ENCODE data around the gene ATP13A4.

The ATP13A4 gene

GRCh38 chr3:193496658-193497057, 58.0 kb downstream of the ATP13A4 start:
- no peak for DNase-seq

- no peak for DNase-seq
Measured at GRCh38 chr3:193491026-193491425, 63.7 kb downstream of the ATP13A4 start.

- no peak for DNase-seq
Measured at GRCh38 chr3:193490580-193490979, 64.1 kb downstream of the ATP13A4 start.

GRCh38 chr3:193489949-193490348, 64.7 kb downstream of the ATP13A4 start:
- DNase-seq, result no peak

GRCh38 chr3:193488741-193489140, 66.0 kb downstream of the ATP13A4 start:
- DNase-seq, result no peak

GRCh38 chr3:193483988-193484539, 70.6 kb downstream of the ATP13A4 start:
- no peak for DNase-seq

GRCh38 chr3:193481436-193481835, 73.3 kb downstream of the ATP13A4 start:
- DNase-seq, result no peak

GRCh38 chr3:193474446-193474845, 80.2 kb downstream of the ATP13A4 start:
- no peak for DNase-seq

- no peak for DNase-seq
Measured at GRCh38 chr3:193470710-193471109, 84.0 kb downstream of the ATP13A4 start.

GRCh38 chr3:193465992-193466608, 88.6 kb downstream of the ATP13A4 start:
- DNase-seq, result no peak

- DNase-seq, result no peak
Measured at GRCh38 chr3:193464889-193465288, 89.8 kb downstream of the ATP13A4 start.

- no peak for DNase-seq
Measured at GRCh38 chr3:193457526-193457925, 97.2 kb downstream of the ATP13A4 start.

- DNase-seq, result no peak
Measured at GRCh38 chr3:193452338-193452737, 102.4 kb downstream of the ATP13A4 start.

GRCh38 chr3:193451902-193452301, 102.8 kb downstream of the ATP13A4 start:
- DNase-seq, result no peak

GRCh38 chr3:193446965-193447602, 107.6 kb downstream of the ATP13A4 start:
- no peak for DNase-seq

- DNase-seq, result peak in 1 of 5 donors; percentile 23
Measured at GRCh38 chr3:193439423-193439822, 115.3 kb downstream of the ATP13A4 start.

- no peak for DNase-seq
Measured at GRCh38 chr3:193418576-193419373, 135.9 kb downstream of the ATP13A4 start.

GRCh38 chr3:193416629-193417028, 138.1 kb downstream of the ATP13A4 start:
- no peak for DNase-seq

- DNase-seq, result no peak
Measured at GRCh38 chr3:193407688-193408087, 147.0 kb downstream of the ATP13A4 start.

- no peak for DNase-seq
Measured at GRCh38 chr3:193407112-193407511, 147.6 kb downstream of the ATP13A4 start.

- DNase-seq, result no peak
Measured at GRCh38 chr3:193403307-193403706, 151.4 kb downstream of the ATP13A4 start.

- DNase-seq, result no peak
Measured at GRCh38 chr3:193400304-193400703, 154.4 kb downstream of the ATP13A4 start.

GRCh38 chr3:193396451-193397244, 158.0 kb downstream of the ATP13A4 start:
- no peak for DNase-seq

Measured in T-helper 1 cell (primary cell).